ENCODE data around the gene RINL. TPM values are rescaled to one million over a fixed set of nuclear protein-coding genes. Genes with fewer than 3 reads are reported as not detected.

Gene RINL
- polyA plus RNA-seq, 1 donor (not counting 4 experiments of a cell fraction or from before 2014, with no cell fraction given) = 6.3 TPM

DNA sequence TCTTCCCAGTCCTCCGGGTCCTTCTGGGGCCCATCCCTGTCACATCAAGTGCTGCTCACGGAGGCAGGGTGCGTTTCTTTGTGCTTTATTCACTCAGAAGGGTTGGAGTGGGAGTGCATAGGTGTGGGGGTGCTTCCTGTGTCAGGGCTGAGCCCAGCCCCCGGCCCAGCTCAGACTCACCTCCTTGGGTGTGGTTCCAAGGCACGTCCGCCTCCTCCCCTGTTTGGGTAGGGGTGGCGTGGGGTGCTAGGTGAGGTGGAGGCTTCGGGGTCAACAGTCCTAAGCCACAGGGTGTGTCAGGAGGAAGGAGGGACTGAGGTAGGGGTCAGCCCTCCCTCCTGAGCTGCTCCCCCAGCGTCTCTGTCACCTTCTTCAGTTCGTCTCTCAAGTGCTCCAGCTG, 30.8 kb upstream of the RINL start:
- H3K36me3 ChIP-seq (ENCODE audit: control insufficient read depth in 2 of 2, extremely low read depth in 1 of 2, insufficient read depth in 2 of 2, low read length in 2 of 2) = peaks cover 4 to 7% of the 10 kb centered on the region in 2 experiments
- H3K27ac ChIP-seq (ENCODE audit: control insufficient read depth, insufficient read depth, low read length) = no peak overlapping the region
- H3K9ac ChIP-seq (ENCODE audit: control insufficient read depth, extremely low read depth, insufficient read depth, low read length) = no peak overlapping the region
- no peaks in the 10 kb centered on the region for H4K20me1 ChIP-seq (ENCODE audit: control insufficient read depth, extremely low read depth, insufficient read depth, low read length)
- no peaks in the 10 kb centered on the region for H3K4me1 ChIP-seq (ENCODE audit: control insufficient read depth, extremely low read depth, insufficient read depth, low read length)
- no peak overlapping the region for H3K4me3 ChIP-seq (ENCODE audit: control insufficient read depth in 2 of 3, extremely low read depth in 1 of 3, insufficient read depth in 2 of 3, low read depth in 1 of 3, low read length in 3 of 3)
- no peaks in the 10 kb centered on the region for H3K9me3 ChIP-seq (ENCODE audit: control insufficient read depth, low read depth, low read length)
- DNase-seq (ENCODE audit: low read depth, low spot score) (no peak), FAIRE-seq (no peak)
- H2AFZ ChIP-seq (ENCODE audit: control insufficient read depth, low read length) = no peak overlapping the region
- H3K4me2 ChIP-seq (ENCODE audit: control insufficient read depth, extremely low read depth, insufficient read depth, low read depth, low read length) = no peak overlapping the region
- no peaks in the 10 kb centered on the region for H3K27me3 ChIP-seq (ENCODE audit: control insufficient read depth, extremely low read depth, insufficient read depth, low read length)
- dilution Hi-C loops (cut with MboI; ENCODE audit: extremely low pct_ligation_motif_present, low sequenced_read_pairs) = no loop called here
- no peaks in the 10 kb centered on the region for H3K79me2 ChIP-seq (ENCODE audit: control insufficient read depth, insufficient read depth, low read length)
- H3K9me1 ChIP-seq (ENCODE audit: control insufficient read depth, extremely low read depth, insufficient read depth, low read length) = no peaks in the 10 kb centered on the region
- TF ChIP-seq, protein P1, sequence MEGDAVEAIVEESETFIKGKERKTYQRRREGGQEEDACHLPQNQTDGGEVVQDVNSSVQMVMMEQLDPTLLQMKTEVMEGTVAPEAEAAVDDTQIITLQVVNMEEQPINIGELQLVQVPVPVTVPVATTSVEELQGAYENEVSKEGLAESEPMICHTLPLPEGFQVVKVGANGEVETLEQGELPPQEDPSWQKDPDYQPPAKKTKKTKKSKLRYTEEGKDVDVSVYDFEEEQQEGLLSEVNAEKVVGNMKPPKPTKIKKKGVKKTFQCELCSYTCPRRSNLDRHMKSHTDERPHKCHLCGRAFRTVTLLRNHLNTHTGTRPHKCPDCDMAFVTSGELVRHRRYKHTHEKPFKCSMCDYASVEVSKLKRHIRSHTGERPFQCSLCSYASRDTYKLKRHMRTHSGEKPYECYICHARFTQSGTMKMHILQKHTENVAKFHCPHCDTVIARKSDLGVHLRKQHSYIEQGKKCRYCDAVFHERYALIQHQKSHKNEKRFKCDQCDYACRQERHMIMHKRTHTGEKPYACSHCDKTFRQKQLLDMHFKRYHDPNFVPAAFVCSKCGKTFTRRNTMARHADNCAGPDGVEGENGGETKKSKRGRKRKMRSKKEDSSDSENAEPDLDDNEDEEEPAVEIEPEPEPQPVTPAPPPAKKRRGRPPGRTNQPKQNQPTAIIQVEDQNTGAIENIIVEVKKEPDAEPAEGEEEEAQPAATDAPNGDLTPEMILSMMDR (optimal IDR thresholded peaks at IDR 0.05 in 1 of 3, IDR thresholded peaks at IDR 0.05 in 1 of 3, conservative IDR thresholded peaks at IDR 0.05 in 1 of 3; ENCODE audit: extremely low read depth in 1 of 3, insufficient read depth in 2 of 3, low read length in 3 of 3) = no peak
- no peak for TF ChIP-seq EZH2 (IDR thresholded peaks at IDR 0.05; ENCODE audit: low read length)

DNA sequence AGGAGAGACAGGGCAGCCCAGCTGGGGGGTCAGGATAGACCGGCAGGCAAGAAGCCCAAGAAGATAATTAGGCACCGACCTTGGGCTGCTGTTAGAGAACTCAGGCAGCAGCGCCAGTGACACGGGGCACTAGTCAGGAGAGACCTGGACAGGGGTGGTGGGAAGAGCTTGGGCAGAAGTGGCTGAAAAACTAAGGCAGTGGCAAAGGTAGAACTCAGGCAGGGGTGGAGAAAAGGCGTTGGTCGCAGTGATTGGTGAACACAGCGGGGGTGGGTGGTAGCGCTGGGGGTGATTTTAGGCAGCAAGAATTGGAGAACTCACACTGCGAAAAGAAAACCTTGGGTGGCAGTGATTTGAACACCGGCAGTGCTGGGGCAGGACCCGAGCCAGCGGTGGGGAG, 29.6 kb upstream of the RINL start:
- FAIRE-seq = no peak
- H3K27me3 ChIP-seq (ENCODE audit: control insufficient read depth, extremely low read depth, insufficient read depth, low read length) = no peaks in the 10 kb centered on the region
- H3K4me1 ChIP-seq (ENCODE audit: control insufficient read depth, extremely low read depth, insufficient read depth, low read length) = no peaks in the 10 kb centered on the region
- H3K4me3 ChIP-seq (ENCODE audit: control insufficient read depth in 2 of 3, extremely low read depth in 1 of 3, insufficient read depth in 2 of 3, low read depth in 1 of 3, low read length in 3 of 3) = no peak overlapping the region
- dilution Hi-C loops (cut with MboI; ENCODE audit: extremely low pct_ligation_motif_present, low sequenced_read_pairs) = no loop called here
- no peaks in the 10 kb centered on the region for H4K20me1 ChIP-seq (ENCODE audit: control insufficient read depth, extremely low read depth, insufficient read depth, low read length)
- no peak for TF ChIP-seq EZH2 (IDR thresholded peaks at IDR 0.05; ENCODE audit: low read length)
- TF ChIP-seq, protein P1 (optimal IDR thresholded peaks at IDR 0.05 in 1 of 3, IDR thresholded peaks at IDR 0.05 in 1 of 3, conservative IDR thresholded peaks at IDR 0.05 in 1 of 3; ENCODE audit: extremely low read depth in 1 of 3, insufficient read depth in 2 of 3, low read length in 3 of 3) = no peak
- H2AFZ ChIP-seq (ENCODE audit: control insufficient read depth, low read length) = no peak overlapping the region
- H3K9me1 ChIP-seq (ENCODE audit: control insufficient read depth, extremely low read depth, insufficient read depth, low read length) = no peaks in the 10 kb centered on the region
- H3K9me3 ChIP-seq (ENCODE audit: control insufficient read depth, low read depth, low read length) = no peaks in the 10 kb centered on the region
- H3K4me2 ChIP-seq (ENCODE audit: control insufficient read depth, extremely low read depth, insufficient read depth, low read depth, low read length) = no peak overlapping the region
- no peak overlapping the region for H3K9ac ChIP-seq (ENCODE audit: control insufficient read depth, extremely low read depth, insufficient read depth, low read length)
- peaks cover under 1% of the 10 kb centered on the region for H3K79me2 ChIP-seq (ENCODE audit: control insufficient read depth, insufficient read depth, low read length)
- no peak for DNase-seq (ENCODE audit: low read depth, low spot score)
- no peak overlapping the region for H3K27ac ChIP-seq (ENCODE audit: control insufficient read depth, insufficient read depth, low read length)
- peaks cover 4 to 7% of the 10 kb centered on the region in 2 experiments for H3K36me3 ChIP-seq (ENCODE audit: control insufficient read depth in 2 of 2, extremely low read depth in 1 of 2, insufficient read depth in 2 of 2, low read length in 2 of 2)
